Measurements from ENCODE around the gene TTLL4.

The TTLL4 gene

GRCh38 chr2:218721934-218722333 is 11.3 kb downstream of the TTLL4 start:
- DNase-seq (ENCODE audit: low spot score) = no peak
- no peak overlapping the region for H3K4me3 ChIP-seq
- no peak overlapping the region for H3K27ac ChIP-seq
- TF ChIP-seq, protein P1, sequence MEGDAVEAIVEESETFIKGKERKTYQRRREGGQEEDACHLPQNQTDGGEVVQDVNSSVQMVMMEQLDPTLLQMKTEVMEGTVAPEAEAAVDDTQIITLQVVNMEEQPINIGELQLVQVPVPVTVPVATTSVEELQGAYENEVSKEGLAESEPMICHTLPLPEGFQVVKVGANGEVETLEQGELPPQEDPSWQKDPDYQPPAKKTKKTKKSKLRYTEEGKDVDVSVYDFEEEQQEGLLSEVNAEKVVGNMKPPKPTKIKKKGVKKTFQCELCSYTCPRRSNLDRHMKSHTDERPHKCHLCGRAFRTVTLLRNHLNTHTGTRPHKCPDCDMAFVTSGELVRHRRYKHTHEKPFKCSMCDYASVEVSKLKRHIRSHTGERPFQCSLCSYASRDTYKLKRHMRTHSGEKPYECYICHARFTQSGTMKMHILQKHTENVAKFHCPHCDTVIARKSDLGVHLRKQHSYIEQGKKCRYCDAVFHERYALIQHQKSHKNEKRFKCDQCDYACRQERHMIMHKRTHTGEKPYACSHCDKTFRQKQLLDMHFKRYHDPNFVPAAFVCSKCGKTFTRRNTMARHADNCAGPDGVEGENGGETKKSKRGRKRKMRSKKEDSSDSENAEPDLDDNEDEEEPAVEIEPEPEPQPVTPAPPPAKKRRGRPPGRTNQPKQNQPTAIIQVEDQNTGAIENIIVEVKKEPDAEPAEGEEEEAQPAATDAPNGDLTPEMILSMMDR (IDR thresholded peaks at IDR 0.05) = no peak

DNA sequence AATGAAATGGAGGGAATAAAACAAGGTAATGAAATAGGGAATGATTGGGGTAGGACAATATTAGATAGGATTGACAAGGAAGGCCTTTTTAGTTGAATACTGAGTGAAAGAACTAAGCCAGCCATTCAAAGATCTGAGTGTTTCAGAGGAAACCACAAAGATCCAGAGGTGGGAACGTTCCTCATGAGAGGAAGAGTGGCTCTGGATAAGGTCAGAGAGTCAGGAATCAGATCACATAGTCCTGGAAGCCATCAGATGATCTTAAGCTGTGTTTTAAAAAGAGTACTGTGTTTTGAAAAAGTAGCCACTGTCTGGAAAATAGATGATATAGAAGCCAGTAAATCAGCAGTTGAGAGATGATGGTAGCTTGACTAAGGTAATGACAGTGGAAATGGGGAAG is 11.8 kb downstream of the TTLL4 start:
- DNase-seq (ENCODE audit: low spot score) = no peak
- TF ChIP-seq, protein P1 (IDR thresholded peaks at IDR 0.05) = no peak
- no peak overlapping the region for H3K27ac ChIP-seq
- H3K4me3 ChIP-seq = no peak overlapping the region

DNA sequence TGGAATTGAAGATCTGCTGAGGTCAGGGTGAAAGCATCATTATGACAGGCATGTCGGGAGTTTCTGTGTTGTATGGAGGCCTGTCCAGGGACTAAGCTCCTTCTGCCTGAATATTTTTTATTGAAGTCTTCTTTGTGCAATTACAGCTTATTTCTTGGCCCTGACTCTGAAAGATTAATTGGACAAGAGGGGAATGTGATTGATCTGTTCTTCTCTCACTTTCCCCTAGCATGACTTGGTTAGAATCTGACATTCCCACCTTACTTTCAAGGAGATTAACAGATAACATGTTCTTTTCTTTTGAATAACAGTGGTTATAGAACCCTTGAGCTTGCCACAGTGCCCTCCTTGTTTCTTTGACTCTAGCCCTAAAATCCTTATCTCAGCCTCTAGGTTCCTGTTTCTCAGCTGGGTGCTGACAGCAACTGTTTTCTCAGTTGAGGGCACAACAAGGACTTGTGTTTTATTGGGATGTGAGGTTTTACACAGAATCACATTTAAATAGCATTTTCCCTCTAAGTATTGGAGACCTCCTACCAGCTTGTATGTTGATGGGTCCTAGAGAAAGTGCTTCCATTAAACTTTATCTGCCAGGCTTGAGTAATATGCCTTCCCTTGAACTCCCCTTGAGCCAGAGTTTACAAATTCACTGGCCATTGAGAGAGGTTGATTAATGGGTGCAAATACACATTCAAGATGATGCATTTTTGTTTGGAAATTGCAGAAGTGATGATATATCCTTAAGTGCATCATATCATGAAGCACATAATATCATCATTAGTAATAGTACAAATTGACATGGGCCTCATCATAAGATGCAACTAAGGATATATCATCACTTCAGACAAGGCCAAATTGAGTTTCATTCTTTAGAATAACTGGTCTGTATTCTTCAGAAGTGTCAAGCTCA is 12.5 kb downstream of the TTLL4 start:
- no peak for DNase-seq (ENCODE audit: low spot score)
- TF ChIP-seq, protein P1 (IDR thresholded peaks at IDR 0.05) = no peak
- Histone ChIP-seq H3K27ac (no peak overlapping the region), H3K4me3 (no peak overlapping the region)

DNA sequence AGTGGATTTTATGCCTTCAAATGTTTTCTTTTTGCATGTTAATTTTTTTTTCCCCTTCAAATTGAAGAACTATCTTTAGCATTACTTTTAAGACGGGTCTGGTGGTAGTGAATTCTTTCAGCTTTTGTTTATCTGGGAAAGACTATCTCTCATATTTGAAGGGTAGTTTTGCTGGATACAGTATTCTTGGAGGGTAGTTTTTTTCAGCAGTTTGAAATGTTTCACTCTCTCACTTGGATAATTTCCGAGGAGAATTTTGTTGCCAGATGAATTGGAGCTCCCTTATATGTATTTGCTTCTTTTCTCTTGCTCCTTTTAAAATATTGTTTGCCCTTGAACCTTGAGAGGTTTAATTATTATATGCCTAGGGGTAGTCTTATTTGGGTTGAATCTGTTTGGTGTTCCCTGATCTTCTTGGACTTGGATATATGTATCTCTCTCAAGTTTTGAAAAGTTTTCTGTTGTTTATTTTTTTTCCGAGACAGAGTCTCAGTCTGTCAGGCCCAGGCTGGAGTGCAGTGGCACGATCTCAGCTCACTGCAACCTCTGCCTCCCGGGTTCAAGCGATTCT is 15.5 kb downstream of the TTLL4 start:
- H3K27ac ChIP-seq = no peak overlapping the region
- DNase-seq (ENCODE audit: low spot score) = no peak
- TF ChIP-seq, protein P1 (IDR thresholded peaks at IDR 0.05) = no peak

DNA sequence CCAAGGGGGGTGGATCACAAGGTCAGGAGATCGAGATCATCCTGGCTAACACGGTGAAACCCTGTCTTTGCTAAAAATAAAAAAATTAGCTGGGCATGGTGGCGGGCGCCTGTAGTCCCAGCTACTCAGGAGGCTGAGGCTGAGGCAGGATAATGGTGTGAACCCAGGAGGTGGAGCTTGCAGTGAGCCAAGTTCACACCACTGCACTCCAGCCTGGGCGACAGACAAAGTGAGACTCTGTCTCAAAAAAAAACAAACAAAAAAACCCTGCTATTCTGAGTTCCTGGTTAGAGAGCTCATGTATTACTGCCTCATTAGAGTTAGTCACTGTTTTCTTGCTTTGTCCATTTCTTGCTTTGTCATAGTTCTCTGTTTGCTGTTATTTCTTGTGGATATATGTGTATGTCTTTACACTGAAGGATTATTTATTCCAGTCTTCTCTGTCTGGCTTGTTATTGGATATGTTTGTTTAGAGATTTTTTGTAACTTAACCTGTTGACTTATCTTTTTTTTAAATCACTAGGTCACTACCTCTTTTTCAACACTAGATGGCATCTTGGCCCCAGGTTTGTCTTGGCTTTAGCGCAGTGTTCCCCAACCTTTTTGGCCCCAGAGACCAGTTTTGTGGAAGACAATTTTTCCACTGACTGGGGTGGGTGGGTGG is 17.0 kb downstream of the TTLL4 start:
- Histone ChIP-seq H3K27ac (no peak overlapping the region), H3K4me3 (no peak overlapping the region)
- no peak for DNase-seq (ENCODE audit: low spot score)
- TF ChIP-seq, protein P1 (IDR thresholded peaks at IDR 0.05) = no peak

More for the DNA sequence above, 15.5 kb downstream of the TTLL4 start:
- no peak overlapping the region for H3K4me3 ChIP-seq

DNA sequence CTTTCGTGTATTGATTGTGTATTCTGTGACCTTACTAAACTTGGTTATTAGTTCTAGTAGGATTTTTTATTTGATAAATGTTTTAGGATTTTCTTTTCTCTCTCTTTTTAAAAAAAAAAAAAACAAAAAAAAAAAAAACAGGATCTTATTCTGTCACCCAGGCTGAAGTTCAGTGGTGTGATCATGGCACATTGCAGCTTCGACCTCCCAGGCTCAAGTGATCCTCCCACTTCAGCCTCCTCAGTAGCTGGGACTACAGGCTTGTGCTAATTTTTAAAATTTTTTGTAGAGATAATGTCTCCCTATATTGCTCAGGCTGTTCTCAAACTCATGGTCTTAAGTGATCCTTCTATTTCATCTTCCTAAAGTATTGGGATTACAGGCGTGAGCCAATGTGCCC is 19.0 kb downstream of the TTLL4 start:
- Histone ChIP-seq H3K27ac (no peak overlapping the region), H3K4me3 (no peak overlapping the region)
- TF ChIP-seq, protein P1 (IDR thresholded peaks at IDR 0.05) = no peak
- DNase-seq (ENCODE audit: low spot score) = no peak

All from coronary artery (tissue), 2 donors.